WTC11 (cell line): ENCODE measurements around the gene RCOR3. TPM values are rescaled to one million over a fixed set of nuclear protein-coding genes. Genes with fewer than 3 reads are reported as not detected.

ENCODE experiments used
- ATAC-seq: fragments of 200-7000 bp; cut with Tn5 transposase; 2 replicates; pipeline ENCODE4 v1.10.0; 2021; ENCODE audit warnings: mild to moderate bottlenecking, moderate library complexity
- CTCF ChIA-PET: fragments of 300-600 bp; sonication (Branson Sonifier 250); formaldehyde crosslinking; loops from one replicate; lab custom pipeline; 2021; ENCODE audit warnings: antibody characterized with exemption; lab: Charles Lee
- POLR2A ChIA-PET: fragments of 350-600 bp; sonication (Branson Sonifier 250); formaldehyde crosslinking; loops from one replicate; lab custom pipeline; 2021; ENCODE audit warnings: antibody characterized with exemption; lab: Charles Lee
- DNase-seq: peaks from one replicate; pipeline ENCODE4 v3.0.0; 2021; ENCODE audit warnings: low spot score
- H3K27ac Mint-ChIP-seq: 2 replicates; pipeline ENCODE4 v1.8.0; 2021; ENCODE audit warnings: mixed read lengths
- H3K27me3 Mint-ChIP-seq: 2 replicates; pipeline ENCODE4 v1.8.0; 2021; ENCODE audit warnings: low read depth, mild to moderate bottlenecking, moderate library complexity, mixed read lengths
- H3K36me3 Mint-ChIP-seq: 2 replicates; pipeline ENCODE4 v1.8.0; 2021; ENCODE audit warnings: mixed read lengths
- H3K4me1 Mint-ChIP-seq: 2 replicates; pipeline ENCODE4 v1.8.0; 2022; ENCODE audit warnings: mixed read lengths
- H3K4me3 Mint-ChIP-seq: 2 replicates; pipeline ENCODE4 v1.8.0; 2021; ENCODE audit warnings: mild to moderate bottlenecking, moderate library complexity, mixed read lengths
- H3K9me3 Mint-ChIP-seq: 2 replicates; pipeline ENCODE4 v1.8.0; 2021; ENCODE audit warnings: mixed read lengths
- CREM ChIP-seq: sonication (generic); formaldehyde crosslinking; IDR thresholded peaks from 2 replicates; pipeline ENCODE4 v1.8.1; 2022; ENCODE audit warnings: mild to moderate bottlenecking, missing genetic modification reagents, moderate library complexity
- ESRRA ChIP-seq: sonication (generic); formaldehyde crosslinking; IDR thresholded peaks from 2 replicates; pipeline ENCODE4 v1.8.1; 2022; ENCODE audit warnings: mild to moderate bottlenecking, missing genetic modification reagents, borderline replicate concordance
- HMGA2 ChIP-seq: fragments of 250-450 bp; sonication (Bioruptor Pico); IDR thresholded peaks from 2 replicates; pipeline ENCODE4 v1.4.0; 2021; ENCODE audit warnings: mild to moderate bottlenecking, moderate library complexity
- MYBL2 ChIP-seq: sonication (generic); formaldehyde crosslinking; IDR thresholded peaks from 2 replicates; pipeline ENCODE4 v1.8.1; 2023; ENCODE audit warnings: mild to moderate bottlenecking, moderate library complexity, missing genetic modification reagents
- NFATC4 ChIP-seq: fragments of 250-450 bp; sonication (Bioruptor Pico); IDR thresholded peaks from 2 replicates; pipeline ENCODE4 v1.9.0; 2021; ENCODE audit warnings: mild to moderate bottlenecking
- NFE2L1 ChIP-seq: sonication (generic); formaldehyde crosslinking; IDR thresholded peaks from 2 replicates; pipeline ENCODE4 v1.8.1; 2023; ENCODE audit warnings: missing genetic modification reagents
- NFYB ChIP-seq: sonication (generic); formaldehyde crosslinking; conservative IDR thresholded peaks from 2 replicates; pipeline ENCODE4 v1.8.0; 2022; ENCODE audit warnings: low read depth, missing genetic modification reagents
- NR1H2 ChIP-seq: sonication (generic); formaldehyde crosslinking; IDR thresholded peaks from 2 replicates; pipeline ENCODE4 v1.9.0; 2021; ENCODE audit warnings: mild to moderate bottlenecking, moderate library complexity, missing genetic modification reagents
- PRRX2 ChIP-seq: fragments of 250-450 bp; sonication (Bioruptor Pico); IDR thresholded peaks from 2 replicates; pipeline ENCODE4 v1.8.0; 2021; ENCODE audit warnings: mild to moderate bottlenecking
- RELA ChIP-seq: sonication (generic); formaldehyde crosslinking; IDR thresholded peaks from 2 replicates; pipeline ENCODE4 v1.8.1; 2022; ENCODE audit warnings: missing genetic modification reagents, mild to moderate bottlenecking, borderline replicate concordance
- SOX15 ChIP-seq: fragments of 250-450 bp; sonication (Bioruptor Pico); IDR thresholded peaks from 2 replicates; pipeline ENCODE4 v1.9.0; 2021; ENCODE audit warnings: mild to moderate bottlenecking
- TCF7 ChIP-seq: sonication (generic); formaldehyde crosslinking; IDR thresholded peaks from 2 replicates; pipeline ENCODE4 v1.8.0; 2022; ENCODE audit warnings: mild to moderate bottlenecking, low read depth, missing genetic modification reagents, moderate library complexity
- ZNF121 ChIP-seq: sonication (generic); formaldehyde crosslinking; IDR thresholded peaks from 2 replicates; pipeline ENCODE4 v1.8.0; 2023; ENCODE audit warnings: missing genetic modification reagents
- ZNF317 ChIP-seq: sonication (generic); formaldehyde crosslinking; IDR thresholded peaks from 2 replicates; pipeline ENCODE4 v1.8.1; 2023; ENCODE audit warnings: low read depth, mild to moderate bottlenecking, moderate library complexity, missing genetic modification reagents, borderline replicate concordance
- ZNF671 ChIP-seq: fragments of 250-450 bp; sonication (Bioruptor Pico); IDR thresholded peaks from 2 replicates; pipeline ENCODE4 v1.8.0; 2021; ENCODE audit warnings: mild to moderate bottlenecking
- total RNA-seq: library from RNA; stranded (reverse); gene quantifications from 3 replicates; pipeline ENCODE4 v1.2.3, GENCODE V29; 2021
- TF ChIP-seq, protein P1 (sequence below): sonication (generic); formaldehyde crosslinking; IDR thresholded peaks from 2 replicates; pipeline ENCODE4 v1.8.1; 2023; ENCODE audit warnings: mild to moderate bottlenecking, missing genetic modification reagents, moderate library complexity
- TF ChIP-seq, protein P2 (sequence below): sonication (generic); formaldehyde crosslinking; IDR thresholded peaks from 2 replicates; pipeline ENCODE4 v1.8.0; 2022; ENCODE audit warnings: mild to moderate bottlenecking, missing genetic modification reagents
- TF ChIP-seq, protein P3 (sequence below): sonication (generic); formaldehyde crosslinking; IDR thresholded peaks from 2 replicates; pipeline ENCODE4 v1.8.0; 2023; ENCODE audit warnings: missing genetic modification reagents
- TF ChIP-seq, protein P4 (sequence below): fragments of 250-450 bp; sonication (Bioruptor Pico); IDR thresholded peaks from 2 replicates; pipeline ENCODE4 v1.9.0; 2021; ENCODE audit warnings: mild to moderate bottlenecking

Gene RCOR3
- total RNA-seq, 1 experiment from 2014 or later, result 35.9 TPM

DNA sequence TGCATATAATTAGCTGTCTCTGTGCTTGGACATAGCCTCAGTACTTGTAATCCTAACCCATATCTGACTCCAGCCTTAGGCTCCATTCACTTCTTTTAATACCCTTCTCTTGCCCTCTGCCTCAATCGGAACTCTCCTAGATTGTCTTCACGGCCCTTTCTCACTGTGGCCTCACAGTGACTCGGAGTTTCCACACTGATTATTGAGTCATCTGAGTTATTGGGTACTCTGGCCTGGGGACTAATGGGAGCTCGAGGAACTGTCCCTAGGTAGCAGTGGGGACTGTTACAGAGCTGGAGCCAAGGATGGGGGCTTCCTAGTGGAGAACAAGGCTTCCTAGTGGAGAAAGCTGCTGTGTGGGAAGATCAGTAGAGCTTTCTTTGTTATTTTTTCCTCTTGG is 84.4 kb downstream of the RCOR3 start:
- TF ChIP-seq ZNF317 (CRISPR knock-in tag), result no peak
- TF ChIP-seq PRRX2 (CRISPR knock-in tag), result no peak
- Mint-ChIP-seq H3K4me3 (no peak overlapping the region), H3K36me3 (no peaks in the 10 kb centered on the region), H3K27ac (no peak overlapping the region), H3K27me3 (no peaks in the 10 kb centered on the region), H3K4me1 (peaks cover 33% of the 10 kb centered on the region), H3K9me3 (no peaks in the 10 kb centered on the region)
- ChIA-PET CTCF (interaction anchor here (1.3 kb wide), 1 partner anchor 21 kb away, joined by 4 read pairs; no protein-coding TSS in a partner anchor), POLR2A (no interaction called here)
- no peak for ATAC-seq
- no peak for DNase-seq

DNA sequence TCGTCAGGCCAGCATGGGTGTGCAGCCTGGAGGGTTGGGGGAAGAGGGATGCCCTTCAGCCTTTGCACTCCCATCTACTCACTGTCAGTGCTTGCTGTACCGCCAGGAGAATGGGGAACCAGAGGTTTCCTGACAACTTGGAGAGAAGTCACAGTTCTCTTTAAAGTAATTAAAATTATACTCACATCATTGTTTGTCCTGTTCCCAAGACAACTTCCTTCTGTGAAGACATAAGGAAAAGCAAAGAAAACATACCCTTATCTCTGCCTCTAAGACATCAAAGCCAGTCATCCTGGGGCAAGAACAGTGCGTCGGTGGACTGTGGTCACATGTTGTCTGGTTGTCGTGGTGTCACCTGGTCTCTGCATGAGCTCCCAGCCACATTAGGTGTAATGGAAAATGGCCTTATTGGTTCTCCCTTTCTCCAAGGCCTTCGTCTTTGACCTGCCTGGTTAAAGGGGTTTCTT is 85.0 kb downstream of the RCOR3 start:
- H3K27ac Mint-ChIP-seq, result no peak overlapping the region
- no peak for TF ChIP-seq MYBL2
- TF ChIP-seq, protein P1, sequence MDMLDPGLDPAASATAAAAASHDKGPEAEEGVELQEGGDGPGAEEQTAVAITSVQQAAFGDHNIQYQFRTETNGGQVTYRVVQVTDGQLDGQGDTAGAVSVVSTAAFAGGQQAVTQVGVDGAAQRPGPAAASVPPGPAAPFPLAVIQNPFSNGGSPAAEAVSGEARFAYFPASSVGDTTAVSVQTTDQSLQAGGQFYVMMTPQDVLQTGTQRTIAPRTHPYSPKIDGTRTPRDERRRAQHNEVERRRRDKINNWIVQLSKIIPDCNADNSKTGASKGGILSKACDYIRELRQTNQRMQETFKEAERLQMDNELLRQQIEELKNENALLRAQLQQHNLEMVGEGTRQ (CRISPR knock-in tag), result no peak
- TF ChIP-seq, all 79 proteins: peak for 0
- no peaks in the 10 kb centered on the region for H3K27me3 Mint-ChIP-seq
- no peak overlapping the region for H3K4me3 Mint-ChIP-seq
- no peaks in the 10 kb centered on the region for H3K9me3 Mint-ChIP-seq
- no peak for DNase-seq
- ATAC-seq, result no peak
- H3K4me1 Mint-ChIP-seq, result peaks cover 30% of the 10 kb centered on the region
- ChIA-PET POLR2A (no interaction called here), CTCF (interaction anchor here (1.3 kb wide), 1 partner anchor 21 kb away, joined by 4 read pairs; no protein-coding TSS in a partner anchor)
- H3K36me3 Mint-ChIP-seq, result no peaks in the 10 kb centered on the region

DNA sequence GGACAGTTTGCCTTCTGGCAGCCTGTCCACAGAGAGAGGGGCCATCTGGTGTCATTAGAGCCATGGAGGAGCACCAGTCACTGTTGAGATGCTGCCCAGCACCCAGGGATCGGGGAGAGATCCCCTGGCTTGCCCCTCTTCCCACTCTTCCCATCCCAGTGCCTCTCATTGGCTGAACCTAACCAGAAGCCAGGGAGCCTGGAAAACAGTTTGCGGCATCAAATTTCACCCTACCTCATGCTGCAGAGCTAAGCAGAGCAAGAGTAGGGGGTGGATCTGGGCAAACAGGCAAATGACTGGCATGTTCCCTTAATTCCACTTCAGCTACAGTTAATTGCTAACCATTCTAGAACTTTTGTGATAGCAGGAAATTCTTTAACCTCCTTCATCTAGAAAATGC is 86.6 kb downstream of the RCOR3 start:
- CTCF ChIA-PET, result interaction anchor here (0.8 to 2.7 kb wide), 4 partner anchors 8 to 178 kb away, joined by 3 to 18 read pairs (median 5); no protein-coding TSS in a partner anchor
- peak; percentile 52 for DNase-seq
- no peaks in the 10 kb centered on the region for H3K27me3 Mint-ChIP-seq
- TF ChIP-seq NR1H2 (CRISPR knock-in tag) (no peak), NFYB (CRISPR knock-in tag) (peak; percentile 60)
- TF ChIP-seq, all 79 proteins: peak for 1
- Mint-ChIP-seq H3K9me3 (no peaks in the 10 kb centered on the region), H3K4me3 (no peak overlapping the region), H3K27ac (peak overlapping the region; percentile 35), H3K4me1 (peaks cover 28% of the 10 kb centered on the region), H3K36me3 (peaks cover 6% of the 10 kb centered on the region; the same call in 1 of the 2 replicates)
- POLR2A ChIA-PET, result no interaction called here
- ATAC-seq, result peak; percentile 99

DNA sequence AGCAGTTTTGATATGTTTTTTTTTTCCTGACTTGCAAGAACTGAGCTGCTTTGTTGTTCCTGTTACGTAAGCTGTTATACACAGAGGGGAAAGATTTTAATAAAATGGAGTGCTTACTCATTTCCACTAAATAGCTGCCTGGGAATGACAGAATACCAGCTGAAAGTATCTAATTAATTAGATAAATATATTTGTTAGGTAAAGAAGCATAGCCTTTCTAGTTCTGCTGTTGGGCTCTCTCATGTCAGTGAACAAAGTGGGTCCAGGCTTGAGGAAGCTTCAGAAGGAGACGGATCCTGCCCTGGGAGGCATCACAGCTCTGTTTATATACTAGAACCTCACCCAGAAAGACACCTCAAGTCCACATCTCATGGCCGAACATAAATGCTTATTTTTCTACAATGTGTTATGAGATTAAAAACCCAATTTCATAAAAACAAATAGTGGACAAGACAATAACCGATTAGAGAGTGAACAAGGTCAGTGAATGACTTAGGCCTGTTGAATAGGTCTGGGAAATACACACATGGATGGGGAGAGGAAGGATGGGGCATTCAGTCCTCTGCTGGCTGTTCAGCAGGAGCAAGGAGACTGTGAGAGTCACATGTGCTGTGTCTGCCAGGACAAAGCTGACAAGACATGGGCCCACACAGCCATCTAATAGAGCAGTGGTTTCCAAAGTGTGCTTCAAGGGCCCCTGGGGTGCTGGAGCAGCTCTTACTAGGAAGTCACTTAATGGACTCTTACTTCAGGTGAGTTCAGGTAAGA is 88.1 kb downstream of the RCOR3 start:
- ChIA-PET POLR2A (interaction anchor here (0.6 kb wide), 2 partner anchors 249 to 328 kb away, joined by 3 to 4 read pairs; partner anchors contain the start of gene NEK2), CTCF (interaction anchor here (0.6 to 2.7 kb wide), 4 partner anchors 21 to 941 kb away, joined by 3 to 18 read pairs (median 4); partner anchors contain the start of gene TRAF5)
- peaks cover 11% of the 10 kb centered on the region for H3K9me3 Mint-ChIP-seq
- TF ChIP-seq ZNF671 (CRISPR knock-in tag), result no peak
- TF ChIP-seq TCF7 (CRISPR knock-in tag), result no peak
- TF ChIP-seq, protein P2, sequence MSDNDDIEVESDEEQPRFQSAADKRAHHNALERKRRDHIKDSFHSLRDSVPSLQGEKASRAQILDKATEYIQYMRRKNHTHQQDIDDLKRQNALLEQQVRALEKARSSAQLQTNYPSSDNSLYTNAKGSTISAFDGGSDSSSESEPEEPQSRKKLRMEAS (CRISPR knock-in tag), result no peak
- TF ChIP-seq CREM, result no peak
- TF ChIP-seq, protein P3, sequence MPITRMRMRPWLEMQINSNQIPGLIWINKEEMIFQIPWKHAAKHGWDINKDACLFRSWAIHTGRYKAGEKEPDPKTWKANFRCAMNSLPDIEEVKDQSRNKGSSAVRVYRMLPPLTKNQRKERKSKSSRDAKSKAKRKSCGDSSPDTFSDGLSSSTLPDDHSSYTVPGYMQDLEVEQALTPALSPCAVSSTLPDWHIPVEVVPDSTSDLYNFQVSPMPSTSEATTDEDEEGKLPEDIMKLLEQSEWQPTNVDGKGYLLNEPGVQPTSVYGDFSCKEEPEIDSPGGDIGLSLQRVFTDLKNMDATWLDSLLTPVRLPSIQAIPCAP (CRISPR knock-in tag), result no peak
- TF ChIP-seq NFATC4 (CRISPR knock-in tag), result no peak
- no peak for TF ChIP-seq NFE2L1 (CRISPR knock-in tag)
- TF ChIP-seq ESRRA (CRISPR knock-in tag), result no peak
- TF ChIP-seq ZNF317 (CRISPR knock-in tag), result no peak
- no peak for TF ChIP-seq ZNF121 (CRISPR knock-in tag)
- TF ChIP-seq RELA, result no peak
- no peak for TF ChIP-seq SOX15
- TF ChIP-seq HMGA2 (CRISPR knock-in tag), result no peak
- TF ChIP-seq, protein P4, sequence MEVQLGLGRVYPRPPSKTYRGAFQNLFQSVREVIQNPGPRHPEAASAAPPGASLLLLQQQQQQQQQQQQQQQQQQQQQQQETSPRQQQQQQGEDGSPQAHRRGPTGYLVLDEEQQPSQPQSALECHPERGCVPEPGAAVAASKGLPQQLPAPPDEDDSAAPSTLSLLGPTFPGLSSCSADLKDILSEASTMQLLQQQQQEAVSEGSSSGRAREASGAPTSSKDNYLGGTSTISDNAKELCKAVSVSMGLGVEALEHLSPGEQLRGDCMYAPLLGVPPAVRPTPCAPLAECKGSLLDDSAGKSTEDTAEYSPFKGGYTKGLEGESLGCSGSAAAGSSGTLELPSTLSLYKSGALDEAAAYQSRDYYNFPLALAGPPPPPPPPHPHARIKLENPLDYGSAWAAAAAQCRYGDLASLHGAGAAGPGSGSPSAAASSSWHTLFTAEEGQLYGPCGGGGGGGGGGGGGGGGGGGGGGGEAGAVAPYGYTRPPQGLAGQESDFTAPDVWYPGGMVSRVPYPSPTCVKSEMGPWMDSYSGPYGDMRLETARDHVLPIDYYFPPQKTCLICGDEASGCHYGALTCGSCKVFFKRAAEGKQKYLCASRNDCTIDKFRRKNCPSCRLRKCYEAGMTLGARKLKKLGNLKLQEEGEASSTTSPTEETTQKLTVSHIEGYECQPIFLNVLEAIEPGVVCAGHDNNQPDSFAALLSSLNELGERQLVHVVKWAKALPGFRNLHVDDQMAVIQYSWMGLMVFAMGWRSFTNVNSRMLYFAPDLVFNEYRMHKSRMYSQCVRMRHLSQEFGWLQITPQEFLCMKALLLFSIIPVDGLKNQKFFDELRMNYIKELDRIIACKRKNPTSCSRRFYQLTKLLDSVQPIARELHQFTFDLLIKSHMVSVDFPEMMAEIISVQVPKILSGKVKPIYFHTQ, result no peak
- H3K4me3 Mint-ChIP-seq, result no peak overlapping the region
- no peak for DNase-seq
- no peak for ATAC-seq
- no peak overlapping the region for H3K27ac Mint-ChIP-seq
- H3K36me3 Mint-ChIP-seq, result peaks cover 16% of the 10 kb centered on the region
- no peaks in the 10 kb centered on the region for H3K27me3 Mint-ChIP-seq
- peaks cover 27% of the 10 kb centered on the region for H3K4me1 Mint-ChIP-seq
